HG02852 (cell line): ENCODE results near the gene LTBP1.
A peak's percentile ranks its signal among the peaks of the same experiment; 100 is the strongest.
"Not testable (repeated sequence)": the region's sequence is repeated elsewhere in the genome, so short reads cannot be mapped to it uniquely, and the experiment has no call there.

Source experiments
- ATAC-seq: cut with Tn5 transposase; IDR thresholded peaks from one replicate; pipeline ENCODE4 v1.9.1; 2021; ENCODE audit warnings: mild to moderate bottlenecking, moderate library complexity; ENCODE audit not compliant: unreplicated experiment

The LTBP1 gene

GRCh38 chr2:32946314-32947075 lies at the start of gene LTBP1:
Gene LTBP1, plus strand, starts transcription at chr2:32946953. Its CDS starts 372 bp downstream, at chr2:32947325.
- peak; percentile 66 for ATAC-seq

GRCh38 chr2:32900246-32900973 lies 46.3 kb upstream of the LTBP1 start:
- no peak for ATAC-seq

GRCh38 chr2:32901313-32901712 lies 45.4 kb upstream of the LTBP1 start:
- ATAC-seq, result no peak

GRCh38 chr2:32902174-32902573 lies 44.6 kb upstream of the LTBP1 start:
- no peak for ATAC-seq

- ATAC-seq, result no peak
Observed at GRCh38 chr2:32902986-32903385, 43.8 kb upstream of the LTBP1 start.

GRCh38 chr2:32904074-32904473 lies 42.7 kb upstream of the LTBP1 start:
- ATAC-seq, result no peak

GRCh38 chr2:32904751-32905150 lies 42.0 kb upstream of the LTBP1 start:
- ATAC-seq, result no peak

GRCh38 chr2:32905270-32905669 lies 41.5 kb upstream of the LTBP1 start:
- ATAC-seq, result no peak

GRCh38 chr2:32910883-32911598 lies 35.7 kb upstream of the LTBP1 start:
- peak; percentile 95 for ATAC-seq

- ATAC-seq, result no peak
Observed at GRCh38 chr2:32915694-32916093, 31.1 kb upstream of the LTBP1 start.

GRCh38 chr2:32918774-32919173 lies 28.0 kb upstream of the LTBP1 start:
- no peak for ATAC-seq

GRCh38 chr2:32919901-32920300 lies 26.9 kb upstream of the LTBP1 start:
- ATAC-seq, result not testable (repeated sequence)

GRCh38 chr2:32921486-32921885 lies 25.3 kb upstream of the LTBP1 start:
- not testable (repeated sequence) for ATAC-seq

GRCh38 chr2:32922501-32922900 lies 24.3 kb upstream of the LTBP1 start:
- ATAC-seq, result no peak

GRCh38 chr2:32923109-32923508 lies 23.6 kb upstream of the LTBP1 start:
- ATAC-seq, result no peak

GRCh38 chr2:32925283-32925815 lies 21.4 kb upstream of the LTBP1 start:
- ATAC-seq, result no peak

GRCh38 chr2:32925976-32926707 lies 20.6 kb upstream of the LTBP1 start:
- ATAC-seq, result no peak

GRCh38 chr2:32926708-32927084 lies 20.1 kb upstream of the LTBP1 start:
- no peak for ATAC-seq

- no peak for ATAC-seq
Observed at GRCh38 chr2:32930436-32930835, 16.3 kb upstream of the LTBP1 start.

- no peak for ATAC-seq
Observed at GRCh38 chr2:32931519-32931918, 15.2 kb upstream of the LTBP1 start.
